CD4-positive, CD25-positive, alpha-beta regulatory T cell (primary cell): ENCODE results near the gene EOMES. TPM values are rescaled to one million over a fixed set of nuclear protein-coding genes. Genes with fewer than 3 reads are reported as not detected.
"Not testable (repeated sequence)": the region's sequence is repeated elsewhere in the genome, so short reads cannot be mapped to it uniquely, and the experiment has no call there.

ENCODE experiments used
- ATAC-seq, 2 donors: fragments of 150-1000 bp; cut with Tn5 transposase; one replicate each; pipeline ENCODE4 v1.10.0; 2021; ENCODE audit warnings: low read depth in 2 of 2, moderate number of reproducible peaks in 2 of 2, moderate library complexity in 1 of 2
- DNase-seq, 3 donors: peaks; one replicate each; pipeline versions ENCODE4 v3.0.0 to v3.0.0-alpha.2; 2012 to 2022; ENCODE audit warnings: mixed read lengths in 1 of 3
- H3K27ac ChIP-seq: one replicate; pipeline ENCODE4 v1.7.0; 2013; ENCODE audit warnings: mild to moderate bottlenecking, low read length; ENCODE audit not compliant: insufficient read depth, poor library complexity, severe bottlenecking
- H3K27me3 ChIP-seq: one replicate; pipeline ENCODE4 v1.7.0; 2013; ENCODE audit warnings: low read length; ENCODE audit not compliant: control insufficient read depth, insufficient read depth
- H3K36me3 ChIP-seq: one replicate; pipeline ENCODE4 v1.7.0; 2013; ENCODE audit warnings: mild to moderate bottlenecking, low read length, moderate library complexity; ENCODE audit not compliant: control insufficient read depth, insufficient read depth
- H3K4me1 ChIP-seq: 2 replicates; pipeline ENCODE4 v1.7.0; 2013; ENCODE audit warnings: mild to moderate bottlenecking, low read length; ENCODE audit not compliant: insufficient read depth, control insufficient read depth, poor library complexity, severe bottlenecking
- H3K4me3 ChIP-seq: one replicate; pipeline ENCODE4 v1.7.0; 2013; ENCODE audit warnings: low read depth, mild to moderate bottlenecking, low read length, moderate library complexity
- H3K9me3 ChIP-seq, 2 experiments: 1 replicate in 1 of 2; 2 replicates in 1 of 2; pipeline ENCODE4 v1.7.0; 2013; ENCODE audit warnings: low read length in 2 of 2, mild to moderate bottlenecking in 1 of 2, moderate library complexity in 1 of 2; ENCODE audit not compliant: control insufficient read depth in 2 of 2
- H3K27ac Mint-ChIP-seq, 3 donors: one replicate each; pipeline ENCODE4 v1.8.0; 2020 to 2022; ENCODE audit warnings: mild to moderate bottlenecking in 3 of 3, mixed read lengths in 3 of 3, moderate library complexity in 2 of 3
- H3K27me3 Mint-ChIP-seq: one replicate; pipeline ENCODE4 v1.8.0; 2022; ENCODE audit warnings: mild to moderate bottlenecking, mixed read lengths
- H3K36me3 Mint-ChIP-seq: one replicate; pipeline ENCODE4 v1.8.0; 2020; ENCODE audit warnings: mixed read lengths
- H3K4me1 Mint-ChIP-seq, 4 donors: one replicate each; pipeline ENCODE4 v1.8.0; 2020 to 2022; ENCODE audit warnings: mixed read lengths in 4 of 4, mild to moderate bottlenecking in 1 of 4
- H3K4me3 Mint-ChIP-seq, 4 donors: one replicate each; pipeline ENCODE4 v1.8.0; 2020 to 2022; ENCODE audit warnings: mild to moderate bottlenecking in 4 of 4, mixed read lengths in 4 of 4, moderate library complexity in 3 of 4
- H3K9me3 Mint-ChIP-seq, 7 donors: one replicate each; pipeline ENCODE4 v1.8.0; 2020 to 2022; ENCODE audit warnings: mixed read lengths in 7 of 7, mild to moderate bottlenecking in 3 of 7, moderate library complexity in 2 of 7
- polyA plus RNA-seq, 4 donors: library from polyadenylated mRNA; unstranded; fragments of 300-500 nt; fragmentation: Illumina TruSeq; gene quantifications; one replicate each; pipeline ENCODE4 v1.2.3, GENCODE V29; 2021
- total RNA-seq: library from RNA; stranded (reverse); gene quantifications from one replicate; pipeline ENCODE4 v1.2.3, GENCODE V29; 2022

Gene EOMES
- total RNA-seq = 0.91 TPM
- polyA plus RNA-seq = 1 to 10 TPM in 1 of 4 donors, under 1 TPM in 3; 0.38 to 1.9 (median 0.73) TPM

DNA sequence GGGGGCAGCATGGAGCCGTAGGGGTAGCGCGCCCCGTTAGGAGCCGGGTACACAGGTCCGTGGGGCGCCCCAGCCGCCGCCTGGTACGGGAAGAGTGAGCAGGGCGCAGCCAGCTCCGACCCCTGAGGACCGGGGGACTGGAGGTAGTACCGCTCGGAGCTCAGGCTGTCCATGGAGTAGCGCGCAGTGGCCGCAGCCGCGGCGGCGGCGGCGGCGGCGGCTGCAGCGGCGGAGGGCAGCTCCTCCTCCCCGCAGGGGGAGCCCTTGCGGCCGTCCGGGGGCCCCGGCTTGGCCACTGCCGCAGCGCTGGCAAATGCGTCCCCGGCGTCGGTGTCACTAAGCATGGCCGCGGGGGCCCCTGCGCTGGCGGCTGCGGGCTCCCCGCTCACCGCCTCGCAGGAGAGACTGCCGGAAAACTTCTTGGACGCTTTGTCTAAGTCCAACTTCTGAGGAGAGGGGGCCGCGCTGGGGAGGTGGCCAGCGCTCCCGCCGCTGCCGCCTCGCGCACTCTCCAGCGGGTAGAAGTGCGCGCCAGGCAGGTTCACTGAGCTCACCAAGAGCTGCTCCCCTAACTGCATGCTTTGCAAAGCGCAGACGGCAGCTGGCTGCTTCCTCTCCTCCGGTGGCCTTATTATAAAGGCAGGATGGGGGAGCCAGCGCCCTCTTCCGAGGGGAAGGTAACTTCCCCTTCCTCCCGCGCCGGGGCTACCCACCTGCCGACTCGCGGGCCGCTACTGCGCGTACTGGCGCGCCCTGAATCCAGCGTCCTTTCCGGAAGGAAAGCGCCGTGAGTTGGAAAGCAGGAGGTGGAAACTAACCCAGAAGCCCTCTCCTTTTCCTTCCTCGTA, at the start of gene EOMES:
Gene EOMES (minus strand): TSS at position 607 of the 848 bp plus-strand sequence. CDS start 29 bp downstream, at position 578.
- DNase-seq = peak; percentile 30 to 85 (median 65)
- H3K9me3 ChIP-seq = no peaks in the 10 kb centered on the region
- peaks cover 36% of the 10 kb centered on the region for H3K4me1 ChIP-seq
- Mint-ChIP-seq H3K4me1 (peaks cover 16 to 37% (median 24%) of the 10 kb centered on the region in 4 donors), H3K4me3 (peak within 1 kb of the TSS; percentile 84 to 92 (median 86)), H3K9me3 (peaks cover 0 to 2% (median 0%) of the 10 kb centered on the region in 7 donors), H3K27me3 (peaks cover 92% of the 10 kb centered on the region), H3K36me3 (no peaks in the 10 kb centered on the region), H3K27ac (no peak within 1 kb of the TSS)
- no peaks in the 10 kb centered on the region for H3K36me3 ChIP-seq
- H3K27me3 ChIP-seq = peaks cover 46% of the 10 kb centered on the region
- no peak within 1 kb of the TSS for H3K27ac ChIP-seq
- H3K4me3 ChIP-seq = peak within 1 kb of the TSS; percentile 67
- peak; percentile 74 to 79 for ATAC-seq

DNA sequence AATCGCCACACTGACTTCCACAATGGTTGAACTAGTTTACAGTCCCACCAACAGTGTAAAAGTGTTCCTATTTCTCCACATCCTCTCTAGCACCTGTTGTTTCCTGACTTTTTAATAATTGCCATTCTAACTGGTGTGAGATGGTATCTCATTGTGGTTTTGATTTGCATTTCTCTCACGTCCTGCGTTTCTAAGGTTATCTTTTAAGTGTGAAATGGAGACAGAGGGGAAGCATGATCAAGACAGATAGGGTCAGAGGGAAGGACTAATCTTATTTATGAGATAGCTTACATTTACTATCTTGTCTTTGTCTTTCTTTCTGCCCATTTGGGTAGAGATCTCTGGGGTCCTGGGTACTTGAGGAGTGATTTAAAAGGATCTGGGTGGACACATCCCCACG, 48.3 kb upstream of the EOMES start:
- not testable (repeated sequence) for H3K9me3 Mint-ChIP-seq, H3K27ac Mint-ChIP-seq, H3K36me3 Mint-ChIP-seq, H3K4me3 ChIP-seq, H3K27me3 Mint-ChIP-seq, H3K4me3 Mint-ChIP-seq, ATAC-seq, H3K27ac ChIP-seq, H3K9me3 ChIP-seq, H3K4me1 Mint-ChIP-seq, H3K4me1 ChIP-seq, H3K27me3 ChIP-seq, H3K36me3 ChIP-seq
- DNase-seq = peak in 1 of 3 donors; percentile 5

- Mint-ChIP-seq H3K27me3 (peaks cover 5% of the 10 kb centered on the region), H3K9me3 (peaks cover 0 to 5% (median 0%) of the 10 kb centered on the region in 7 donors), H3K4me1 (peaks cover 3 to 8% (median 6%) of the 10 kb centered on the region in 4 donors), H3K36me3 (no peaks in the 10 kb centered on the region), H3K4me3 (no peak overlapping the region), H3K27ac (peak overlapping the region in 2 of 3 donors; percentile 43 to 66)
- H3K27ac ChIP-seq = no peak overlapping the region
- no peaks in the 10 kb centered on the region for H3K9me3 ChIP-seq
- H3K36me3 ChIP-seq = no peaks in the 10 kb centered on the region
- ATAC-seq (no peak), DNase-seq (no peak)
- H3K4me3 ChIP-seq = no peak overlapping the region
- no peaks in the 10 kb centered on the region for H3K4me1 ChIP-seq
- H3K27me3 ChIP-seq = no peaks in the 10 kb centered on the region
These were observed 44.9 kb upstream of the EOMES start for GRCh38 chr3:27767000-27767399.

GRCh38 chr3:27758083-27758482, 36.0 kb upstream of the EOMES start:
- Histone ChIP-seq H3K9me3 (no peaks in the 10 kb centered on the region), H3K4me1 (no peaks in the 10 kb centered on the region), H3K27ac (no peak overlapping the region), H3K27me3 (no peaks in the 10 kb centered on the region), H3K4me3 (no peak overlapping the region), H3K36me3 (no peaks in the 10 kb centered on the region)
- Mint-ChIP-seq H3K27ac (no peak overlapping the region), H3K27me3 (no peaks in the 10 kb centered on the region), H3K4me1 (peaks cover 0 to 5% (median 0%) of the 10 kb centered on the region in 4 donors), H3K4me3 (no peak overlapping the region), H3K36me3 (peaks cover under 1% of the 10 kb centered on the region), H3K9me3 (peaks cover 0 to 1% (median 0%) of the 10 kb centered on the region in 7 donors)
- ATAC-seq = no peak
- no peak for DNase-seq

- H3K27ac ChIP-seq = no peak overlapping the region
- Mint-ChIP-seq H3K27ac (no peak overlapping the region), H3K9me3 (peaks cover 0 to 1% (median 0%) of the 10 kb centered on the region in 7 donors), H3K4me3 (no peak overlapping the region), H3K4me1 (peaks cover 0 to 5% (median 3%) of the 10 kb centered on the region in 4 donors), H3K36me3 (peaks cover 4% of the 10 kb centered on the region), H3K27me3 (no peaks in the 10 kb centered on the region)
- H3K4me3 ChIP-seq = no peak overlapping the region
- no peaks in the 10 kb centered on the region for H3K27me3 ChIP-seq
- no peaks in the 10 kb centered on the region for H3K4me1 ChIP-seq
- H3K36me3 ChIP-seq = no peaks in the 10 kb centered on the region
- ATAC-seq = no peak
- no peaks in the 10 kb centered on the region for H3K9me3 ChIP-seq
- no peak for DNase-seq
These were observed 34.8 kb upstream of the EOMES start for GRCh38 chr3:27756877-27757276.

- Histone ChIP-seq H3K4me1 (no peaks in the 10 kb centered on the region), H3K27me3 (no peaks in the 10 kb centered on the region), H3K4me3 (no peak overlapping the region), H3K27ac (no peak overlapping the region), H3K36me3 (no peaks in the 10 kb centered on the region), H3K9me3 (no peaks in the 10 kb centered on the region)
- DNase-seq (peak in 1 of 3 donors; percentile 17), ATAC-seq (no peak)
- H3K9me3 Mint-ChIP-seq = peaks cover 0 to 1% (median 0%) of the 10 kb centered on the region in 7 donors
- peaks cover 9% of the 10 kb centered on the region for H3K27me3 Mint-ChIP-seq
- H3K36me3 Mint-ChIP-seq = peaks cover 7% of the 10 kb centered on the region
- no peak overlapping the region for H3K4me3 Mint-ChIP-seq
- H3K27ac Mint-ChIP-seq = no peak overlapping the region
- peaks cover 0 to 5% (median 3%) of the 10 kb centered on the region in 4 donors for H3K4me1 Mint-ChIP-seq
These were observed 30.8 kb upstream of the EOMES start for GRCh38 chr3:27752926-27753325.

DNA sequence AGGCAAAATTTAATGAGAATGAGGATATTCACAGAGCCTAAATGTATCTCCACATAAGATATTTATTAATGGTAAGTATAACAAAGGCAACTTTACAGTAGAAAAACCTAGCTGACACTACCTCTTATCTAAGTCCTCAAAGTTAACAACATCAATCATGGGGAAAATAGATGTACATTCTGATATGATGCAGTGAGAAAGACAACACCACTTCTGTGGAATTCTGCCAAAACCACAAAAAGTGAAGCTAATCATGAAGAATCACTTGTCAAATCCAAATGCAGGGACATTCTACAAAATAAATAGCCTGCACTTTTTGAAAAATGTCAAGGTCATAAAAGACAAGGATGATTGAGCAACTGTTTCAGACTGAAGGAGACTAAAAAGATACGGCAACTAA, 27.5 kb upstream of the EOMES start:
- H3K4me1 ChIP-seq = no peaks in the 10 kb centered on the region

More for the DNA sequence above, 27.5 kb upstream of the EOMES start:
- Histone ChIP-seq H3K27me3 (no peaks in the 10 kb centered on the region), H3K27ac (no peak overlapping the region), H3K36me3 (no peaks in the 10 kb centered on the region), H3K9me3 (no peaks in the 10 kb centered on the region), H3K4me3 (no peak overlapping the region)
- DNase-seq = no peak
- Mint-ChIP-seq H3K27ac (no peak overlapping the region), H3K4me3 (no peak overlapping the region), H3K4me1 (peaks cover 0 to 5% (median 0%) of the 10 kb centered on the region in 4 donors), H3K27me3 (peaks cover 18% of the 10 kb centered on the region), H3K9me3 (peaks cover 0 to 2% (median 0%) of the 10 kb centered on the region in 7 donors), H3K36me3 (peaks cover 7% of the 10 kb centered on the region)
- ATAC-seq = no peak
